ENCODE measurements around the gene PPFIA1. TPM values are rescaled to one million over a fixed set of nuclear protein-coding genes. Genes with fewer than 3 reads are reported as not detected.

Gene PPFIA1
- total RNA-seq, 4 donors from 2014 or later: 46.3 to 51.5 (median 47.2) TPM

GRCh38 chr11:70331901-70332300, 61.4 kb downstream of the PPFIA1 start:
- H3K36me3 ChIP-seq: peaks cover 71 to 97% (median 92%) of the 10 kb centered on the region in 4 donors
- no peak for DNase-seq (ENCODE audit: extremely low spot score)
- intact Hi-C loops (cut with DNase I): no loop called here
- H3K4me1 ChIP-seq: peaks cover 0 to 8% (median 4%) of the 10 kb centered on the region in 4 donors
- TF ChIP-seq POLR2AphosphoS5 (IDR thresholded peaks at IDR 0.05) (no peak), POLR2A (IDR thresholded peaks at IDR 0.05; ENCODE audit: low read depth) (no peak), CTCF (IDR thresholded peaks at IDR 0.05) (no peak), EP300 (IDR thresholded peaks at IDR 0.05) (no peak)
- H3K27me3 ChIP-seq: no peaks in the 10 kb centered on the region
- H3K4me3 ChIP-seq: no peak overlapping the region
- no peak overlapping the region for H3K27ac ChIP-seq (replicated peaks in 1 of 4)
- H3K9me3 ChIP-seq: no peaks in the 10 kb centered on the region
- 88% methylated on average over 10 of the region's 10 CpGs for WGBS

GRCh38 chr11:70332567-70332966, 62.1 kb downstream of the PPFIA1 start:
- TF ChIP-seq EP300 (IDR thresholded peaks at IDR 0.05): no peak
- no peak for TF ChIP-seq POLR2A (IDR thresholded peaks at IDR 0.05; ENCODE audit: low read depth)
- no peak for TF ChIP-seq CTCF (IDR thresholded peaks at IDR 0.05)
- TF ChIP-seq POLR2AphosphoS5 (IDR thresholded peaks at IDR 0.05): no peak
- Histone ChIP-seq H3K27me3 (no peaks in the 10 kb centered on the region), H3K36me3 (peaks cover 71 to 98% (median 93%) of the 10 kb centered on the region in 4 donors), H3K4me3 (no peak overlapping the region), H3K4me1 (peaks cover 0 to 1% (median 0%) of the 10 kb centered on the region in 4 donors), H3K9me3 (no peaks in the 10 kb centered on the region), H3K27ac (replicated peaks in 1 of 4) (no peak overlapping the region)
- intact Hi-C loops (cut with DNase I): no loop called here
- DNase-seq (ENCODE audit: extremely low spot score): no peak
- WGBS: 93% methylated on average over 7 of the region's 7 CpGs

DNA sequence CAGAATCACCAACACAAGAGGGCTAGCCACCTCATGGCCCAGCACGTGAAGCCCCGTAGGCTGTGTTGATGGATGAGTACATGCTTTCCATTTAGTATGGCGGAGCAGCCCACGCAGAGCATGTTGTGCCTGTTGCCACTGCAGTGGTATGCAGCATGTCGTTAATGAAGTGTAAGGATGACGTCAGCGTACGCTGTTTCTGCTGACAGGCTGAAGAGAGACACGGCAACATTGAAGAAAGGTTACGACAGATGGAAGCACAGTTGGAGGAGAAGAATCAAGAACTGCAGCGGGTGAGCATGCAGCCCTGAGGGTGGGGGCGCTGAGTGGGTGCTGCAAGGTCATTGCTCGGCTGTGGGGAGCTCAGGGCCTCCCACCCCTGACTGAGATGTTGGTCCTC, 62.8 kb downstream of the PPFIA1 start:
- Histone ChIP-seq H3K36me3 (peaks cover 74 to 98% (median 93%) of the 10 kb centered on the region in 4 donors), H3K27me3 (no peaks in the 10 kb centered on the region), H3K4me3 (no peak overlapping the region), H3K27ac (replicated peaks in 1 of 4) (no peak overlapping the region), H3K4me1 (no peaks in the 10 kb centered on the region), H3K9me3 (no peaks in the 10 kb centered on the region)
- WGBS: 88% methylated on average over 13 of the region's 13 CpGs
- DNase-seq (ENCODE audit: extremely low spot score): no peak
- intact Hi-C loops (cut with DNase I): no loop called here
- TF ChIP-seq POLR2AphosphoS5 (IDR thresholded peaks at IDR 0.05): no peak

- H3K4me1 ChIP-seq: no peaks in the 10 kb centered on the region
- no peaks in the 10 kb centered on the region for H3K27me3 ChIP-seq
- no peaks in the 10 kb centered on the region for H3K9me3 ChIP-seq
- H3K4me3 ChIP-seq: no peak overlapping the region
- DNase-seq (ENCODE audit: extremely low spot score): no peak
- TF ChIP-seq EP300 (IDR thresholded peaks at IDR 0.05) (no peak), POLR2AphosphoS5 (IDR thresholded peaks at IDR 0.05) (no peak), POLR2A (IDR thresholded peaks at IDR 0.05; ENCODE audit: low read depth) (no peak), CTCF (IDR thresholded peaks at IDR 0.05) (no peak)
- intact Hi-C loops (cut with DNase I): no loop called here
- peaks cover 86 to 100% (median 97%) of the 10 kb centered on the region in 4 donors for H3K36me3 ChIP-seq
- no peak overlapping the region for H3K27ac ChIP-seq (replicated peaks in 1 of 4)
- 96% methylated on average over 16 of the region's 16 CpGs for WGBS
These were observed 64.0 kb downstream of the PPFIA1 start for GRCh38 chr11:70334351-70334995.

DNA sequence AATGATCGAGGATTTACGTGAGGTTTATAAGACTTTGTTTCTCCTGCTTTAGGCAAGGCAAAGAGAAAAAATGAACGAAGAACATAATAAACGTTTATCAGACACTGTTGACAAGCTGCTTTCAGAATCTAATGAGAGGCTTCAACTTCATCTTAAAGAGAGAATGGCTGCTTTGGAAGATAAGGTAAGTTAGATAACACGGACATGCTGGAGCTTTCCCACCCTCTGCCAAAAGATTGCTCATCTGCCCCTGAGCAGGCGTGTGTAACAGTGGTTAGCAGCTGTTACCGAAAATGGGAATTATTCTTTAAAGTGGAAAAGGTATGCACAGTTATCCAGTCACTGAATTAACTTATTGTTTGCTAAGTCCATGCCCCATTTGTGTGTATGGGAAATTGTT, 65.0 kb downstream of the PPFIA1 start:
- intact Hi-C loops (cut with DNase I): no loop called here
- no peak for DNase-seq (ENCODE audit: extremely low spot score)
- WGBS: 91% methylated on average over 7 of the region's 7 CpGs
- no peak overlapping the region for H3K27ac ChIP-seq (replicated peaks in 1 of 4)
- no peaks in the 10 kb centered on the region for H3K9me3 ChIP-seq
- H3K27me3 ChIP-seq: no peaks in the 10 kb centered on the region
- no peak overlapping the region for H3K4me3 ChIP-seq
- no peaks in the 10 kb centered on the region for H3K4me1 ChIP-seq
- H3K36me3 ChIP-seq: peaks cover 87 to 99% (median 98%) of the 10 kb centered on the region in 4 donors
- TF ChIP-seq CTCF (IDR thresholded peaks at IDR 0.05) (no peak), EP300 (IDR thresholded peaks at IDR 0.05) (no peak), POLR2A (IDR thresholded peaks at IDR 0.05; ENCODE audit: low read depth) (no peak), POLR2AphosphoS5 (IDR thresholded peaks at IDR 0.05) (no peak)
